NB4 (cell line): Measurements from ENCODE around the gene CTDSPL.
A peak's percentile ranks its signal among the peaks of the same experiment; 100 is the strongest.

Experiments
- DNase-seq: peaks from one replicate; pipeline ENCODE4 v3.0.0; 2010; ENCODE audit warnings: low read depth
- H3K4me3 ChIP-seq: one replicate; pipeline ENCODE4 v1.5.1; 2011; ENCODE audit warnings: mild to moderate bottlenecking, low read depth, low read length, moderate library complexity
- CTCF ChIP-seq: IDR thresholded peaks from one replicate; pipeline ENCODE4 v1.5.1; 2012; ENCODE audit warnings: low read depth, low read length
- MYC ChIP-seq: IDR thresholded peaks from 2 replicates; pipeline ENCODE4 v1.6.1; 2011; ENCODE audit warnings: low read depth, low read length
- POLR2A ChIP-seq: IDR thresholded peaks from 2 replicates; pipeline ENCODE4 v1.6.1; 2011; ENCODE audit warnings: mild to moderate bottlenecking; ENCODE audit not compliant: insufficient read length; ENCODE audit errors: extremely low read depth
- TF ChIP-seq, protein P1 (sequence below): IDR thresholded peaks from 2 replicates; pipeline ENCODE4 v1.6.1; 2011; ENCODE audit warnings: low read depth, low read length

Gene CTDSPL

DNA sequence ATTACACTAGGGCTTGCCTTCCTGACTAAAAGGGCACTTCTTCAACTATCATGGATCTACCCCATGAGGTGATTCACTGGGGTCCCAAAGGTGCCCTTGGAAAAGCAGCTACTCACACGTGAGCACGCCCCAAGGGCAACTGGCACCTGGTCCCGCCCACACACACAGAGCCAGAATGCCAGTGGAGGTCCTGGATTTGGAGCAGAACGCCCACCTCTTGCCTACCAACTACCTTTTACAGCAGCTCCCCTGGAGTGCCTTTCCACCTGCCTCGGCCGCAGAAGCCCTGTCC is 1.8 kb upstream of the CTDSPL start:
- no peak for DNase-seq
- TF ChIP-seq, protein P1, sequence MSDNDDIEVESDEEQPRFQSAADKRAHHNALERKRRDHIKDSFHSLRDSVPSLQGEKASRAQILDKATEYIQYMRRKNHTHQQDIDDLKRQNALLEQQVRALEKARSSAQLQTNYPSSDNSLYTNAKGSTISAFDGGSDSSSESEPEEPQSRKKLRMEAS: no peak
- TF ChIP-seq POLR2A (no peak), MYC (no peak), CTCF (no peak)
- no peak overlapping the region for H3K4me3 ChIP-seq

DNA sequence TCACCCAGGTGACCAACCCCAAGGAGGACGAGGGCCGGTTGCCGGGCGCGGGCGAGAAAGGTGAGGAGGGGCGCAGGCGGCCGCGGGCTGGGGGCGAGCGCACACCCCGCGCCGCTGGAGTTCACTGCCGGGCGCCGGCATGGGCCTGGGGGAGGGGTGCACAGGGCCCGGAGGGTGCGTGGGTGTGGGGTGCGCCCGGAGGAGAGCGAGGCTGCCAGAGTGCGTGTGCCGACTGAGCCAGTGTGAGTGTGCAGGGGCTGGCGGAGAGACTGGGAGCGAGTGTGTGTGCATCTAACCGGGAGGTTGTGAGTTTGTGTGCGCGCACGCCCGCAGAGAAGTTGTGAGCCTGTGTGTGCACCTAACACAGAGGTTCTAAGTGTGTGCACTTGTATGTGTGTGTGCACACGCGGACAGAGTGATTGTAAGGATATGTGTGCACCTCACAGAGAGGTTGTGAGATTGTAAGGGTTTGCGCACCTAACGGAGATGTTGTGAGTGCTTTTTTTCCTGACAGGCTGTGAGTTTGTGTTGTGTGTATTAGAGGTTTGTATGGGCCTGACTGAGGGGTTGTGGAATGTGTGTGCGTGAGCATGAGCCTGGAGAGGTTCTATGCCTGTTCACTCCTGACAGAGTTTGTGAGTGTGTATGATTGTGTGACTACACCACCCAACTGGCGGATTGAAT is 681 bp downstream of the CTDSPL start:
- no peak overlapping the region for H3K4me3 ChIP-seq
- TF ChIP-seq CTCF: no peak
- TF ChIP-seq POLR2A: no peak
- TF ChIP-seq, protein P1: no peak
- no peak for TF ChIP-seq MYC
- no peak for DNase-seq

DNA sequence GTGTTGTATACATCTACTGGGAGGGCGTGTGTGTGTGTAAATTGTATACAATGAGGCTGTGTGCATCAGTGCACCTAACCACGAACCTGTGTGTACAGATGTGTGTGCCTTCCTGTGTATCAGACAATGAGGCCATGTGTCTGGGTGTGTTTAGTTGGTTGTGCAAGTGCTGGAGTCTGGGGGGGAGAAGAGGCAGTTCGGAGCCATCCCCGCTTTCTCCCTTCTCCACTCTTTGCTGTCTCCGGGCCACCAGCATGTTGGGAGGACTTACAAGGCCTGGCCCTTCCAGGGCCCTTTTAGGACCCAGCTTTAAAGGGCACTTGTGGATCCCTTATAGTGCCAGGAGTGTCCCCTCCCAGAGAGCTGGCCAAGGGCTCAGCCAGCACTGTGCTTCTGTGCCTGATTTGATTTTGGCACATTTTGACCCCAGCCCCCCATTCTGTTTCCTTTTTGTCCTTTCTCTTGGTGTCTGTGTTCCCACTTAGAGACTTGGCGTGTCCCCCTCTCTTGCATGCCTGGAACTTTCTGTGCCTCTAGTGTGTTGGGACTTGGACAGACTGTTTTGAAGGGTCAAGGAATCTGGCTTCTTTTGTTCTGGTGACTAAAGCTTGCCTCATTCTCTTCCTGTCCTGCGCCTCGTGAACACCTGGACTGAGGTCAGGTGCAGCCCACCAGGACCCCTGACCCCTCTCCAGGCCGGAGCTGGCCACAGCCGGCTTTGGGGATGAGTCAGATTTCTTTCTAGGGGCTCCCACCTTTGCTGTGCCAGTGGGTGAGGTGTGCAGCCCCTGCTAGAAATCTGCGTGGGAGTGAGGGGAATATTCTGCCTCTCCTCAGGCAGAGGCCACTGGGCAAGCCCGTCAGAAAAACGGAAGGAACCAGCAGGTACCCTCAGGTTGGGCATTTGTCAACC is 1.5 kb downstream of the CTDSPL start:
- no peak overlapping the region for H3K4me3 ChIP-seq
- peak; percentile 10 for DNase-seq
- TF ChIP-seq, protein P1: no peak
- no peak for TF ChIP-seq MYC

GRCh38 chr3:37863949-37864822 is 2.5 kb downstream of the CTDSPL start:
- H3K4me3 ChIP-seq: no peak overlapping the region
- DNase-seq: no peak
- TF ChIP-seq POLR2A (no peak), CTCF (no peak), MYC (no peak)
- TF ChIP-seq, protein P1: no peak

GRCh38 chr3:37864904-37865303 is 3.2 kb downstream of the CTDSPL start:
- TF ChIP-seq MYC (no peak), POLR2A (no peak), CTCF (no peak)
- TF ChIP-seq, protein P1: peak; percentile 77
- no peak for DNase-seq
- no peak overlapping the region for H3K4me3 ChIP-seq

DNA sequence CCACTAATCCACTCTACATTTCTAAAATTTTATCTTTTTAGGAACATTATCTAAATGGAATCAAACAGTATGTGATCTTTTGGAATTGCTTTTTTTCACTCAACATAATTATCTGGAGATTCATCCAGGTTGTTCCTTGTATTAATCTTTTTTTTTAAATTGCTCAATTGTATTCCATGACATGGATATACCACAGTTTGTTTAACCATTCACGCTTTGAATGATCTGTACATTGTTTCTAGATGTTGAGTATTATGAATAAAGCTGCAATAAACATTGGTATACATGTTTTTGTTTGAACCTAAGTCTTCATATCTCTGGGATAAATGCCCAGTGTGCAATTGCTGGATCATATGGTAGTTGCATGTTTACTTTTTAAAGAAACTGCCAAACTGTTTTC is 5.5 kb downstream of the CTDSPL start:
- no peak overlapping the region for H3K4me3 ChIP-seq
- TF ChIP-seq, protein P1: no peak
- TF ChIP-seq CTCF: no peak
- TF ChIP-seq MYC: no peak
- TF ChIP-seq POLR2A: no peak
- no peak for DNase-seq
